OCI-M2 (cell line): ENCODE results near the gene RPUSD1.

Source experiments
- DNase-seq: peaks from one replicate; lab custom pipeline; 2025; ENCODE audit not compliant: unreplicated experiment; lab: John Stamatoyannopoulos, UW

Gene RPUSD1

GRCh38 chr16:819336-820043, 31.3 kb upstream of the RPUSD1 start:
- no peak for DNase-seq

DNA sequence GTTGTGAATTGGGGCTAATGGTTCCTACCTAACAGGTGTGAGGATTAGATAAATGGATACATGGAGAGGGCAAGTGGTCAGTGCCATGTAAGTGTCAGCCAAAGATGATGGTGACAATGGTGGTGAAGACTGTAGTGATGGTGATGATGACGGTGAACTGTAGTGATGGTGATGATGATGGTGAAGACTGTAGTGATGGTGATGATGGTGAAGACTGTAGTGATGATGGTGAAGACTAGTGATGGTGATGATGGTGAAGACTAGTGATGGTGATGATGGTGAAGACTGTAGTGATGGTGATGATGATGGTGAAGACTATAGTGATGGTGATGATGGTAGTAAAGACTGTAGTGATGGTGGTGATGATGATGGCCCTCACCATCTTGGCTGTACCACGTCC, 30.4 kb upstream of the RPUSD1 start:
- no peak for DNase-seq

GRCh38 chr16:818132-818531, 30.0 kb upstream of the RPUSD1 start:
- no peak for DNase-seq

DNA sequence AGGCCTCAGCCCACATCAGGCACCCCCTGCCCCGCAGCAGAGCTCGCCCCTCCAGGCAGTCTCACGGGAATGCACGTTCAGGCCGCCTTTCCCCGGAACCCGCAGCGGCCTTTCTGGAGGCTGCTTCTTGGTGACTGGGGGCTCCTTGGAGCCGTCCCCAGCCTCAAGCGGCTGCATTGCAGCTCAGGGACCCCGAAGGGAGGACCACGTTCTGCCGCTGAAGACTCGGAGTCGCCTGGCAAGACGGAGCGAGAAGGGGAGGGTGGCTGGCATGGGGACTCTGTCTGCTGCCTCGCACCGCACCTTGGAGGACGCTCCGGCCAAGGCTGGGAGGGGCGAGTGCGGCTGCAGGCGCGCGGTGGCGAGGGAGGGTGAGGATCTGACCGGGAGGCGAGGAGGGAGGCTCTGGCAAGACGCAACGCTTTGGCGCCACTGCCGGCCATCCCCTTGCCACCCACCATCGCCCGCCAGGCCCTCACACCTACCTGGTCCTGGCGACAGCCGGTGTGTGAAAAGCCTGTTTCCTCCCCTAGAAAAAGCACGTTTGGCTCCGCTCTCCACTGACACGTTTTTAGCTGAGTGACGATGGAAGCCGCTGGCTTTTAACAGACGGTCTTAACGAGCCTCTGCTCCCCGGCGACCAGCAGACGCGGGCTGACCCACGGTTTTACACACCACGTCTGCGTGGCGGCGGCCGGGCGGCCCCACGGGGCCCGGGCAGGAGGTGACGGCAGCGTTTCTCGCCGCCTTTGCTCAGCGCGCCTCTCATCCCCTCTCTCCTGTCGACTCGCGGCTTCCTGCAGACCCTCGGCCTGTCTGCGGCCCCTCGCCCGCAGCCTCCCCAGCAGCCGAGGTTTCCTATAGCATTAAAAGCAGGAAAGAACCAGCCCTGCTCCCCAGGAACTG, 29.1 kb upstream of the RPUSD1 start:
- no peak for DNase-seq

- DNase-seq = no peak
Observed at GRCh38 chr16:815861-816260, 27.7 kb upstream of the RPUSD1 start.

- DNase-seq = no peak
Observed at GRCh38 chr16:814974-815373, 26.8 kb upstream of the RPUSD1 start.

GRCh38 chr16:813916-814412, 25.8 kb upstream of the RPUSD1 start:
- DNase-seq = no peak

DNA sequence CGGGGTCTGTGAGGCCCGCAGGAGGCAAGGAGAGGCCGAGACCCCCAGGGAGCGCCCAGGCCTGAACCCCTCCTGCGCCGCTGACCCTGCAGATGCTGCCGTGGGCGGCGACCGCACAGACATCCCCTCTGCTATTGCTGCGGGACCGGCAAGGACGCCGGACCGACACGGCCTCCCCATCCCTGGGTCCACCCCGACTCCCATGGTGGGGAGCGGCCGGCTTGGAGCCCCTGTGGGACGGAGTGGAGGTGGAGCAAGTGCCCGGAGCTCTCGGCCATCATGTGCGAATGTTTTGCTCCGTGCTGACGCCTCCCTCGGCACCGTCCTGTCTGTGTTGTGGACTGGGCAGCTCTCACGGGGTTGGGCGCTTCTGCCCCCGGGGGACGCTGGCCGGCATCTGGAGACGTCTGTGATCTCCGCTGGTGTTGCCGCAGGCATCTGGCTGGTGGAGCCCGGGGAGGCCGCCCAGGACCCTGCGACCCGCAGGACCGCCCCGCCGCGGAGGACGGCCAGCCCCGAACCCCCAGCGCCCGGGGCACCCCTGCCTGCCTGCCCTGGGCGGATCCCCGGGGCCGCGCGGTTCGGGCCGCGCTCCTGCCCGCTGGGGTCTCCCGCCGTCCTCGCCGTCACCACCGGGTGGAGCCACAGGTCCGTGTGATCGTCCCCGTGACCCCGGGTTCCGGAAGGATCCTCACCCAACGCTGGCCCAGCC, 25.2 kb upstream of the RPUSD1 start:
- DNase-seq = no peak

DNA sequence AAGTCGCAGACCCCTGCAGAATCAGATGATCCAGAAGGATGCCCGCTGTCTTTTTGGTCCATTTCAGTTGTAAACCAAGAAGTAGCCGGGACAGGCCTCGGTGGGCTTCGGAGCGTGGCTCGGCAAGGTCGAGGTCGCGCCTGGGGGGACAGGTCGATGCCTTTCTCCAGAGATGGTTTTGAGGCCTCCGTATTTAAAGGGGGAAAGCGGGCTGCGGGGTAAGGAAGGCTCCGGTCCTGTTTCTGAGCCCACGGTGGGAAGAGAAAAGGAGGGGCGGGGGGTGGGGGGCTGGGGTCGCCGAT, 19.9 kb upstream of the RPUSD1 start:
- DNase-seq = no peak

GRCh38 chr16:807347-808084, 19.3 kb upstream of the RPUSD1 start:
- DNase-seq = peak; percentile 37

DNA sequence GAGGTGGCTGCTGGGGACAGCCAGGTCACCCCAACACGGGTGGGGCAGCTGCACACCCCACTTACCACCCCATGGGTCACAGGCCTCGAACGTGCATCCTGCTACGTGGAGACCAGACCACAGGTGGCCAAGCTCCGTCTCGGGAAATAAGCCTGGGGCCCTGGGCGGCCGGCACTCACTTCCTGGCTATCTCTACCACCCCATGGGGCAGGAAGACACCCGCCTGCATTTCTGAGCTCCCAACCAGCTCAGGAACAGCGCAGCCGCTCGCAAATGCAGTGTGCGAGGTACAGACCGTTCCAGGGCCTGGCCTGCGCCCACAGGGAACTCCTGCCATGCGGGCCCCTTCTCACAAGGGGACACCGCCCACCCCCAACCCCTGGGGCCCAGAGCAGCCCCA, 17.3 kb upstream of the RPUSD1 start:
- DNase-seq = no peak

DNA sequence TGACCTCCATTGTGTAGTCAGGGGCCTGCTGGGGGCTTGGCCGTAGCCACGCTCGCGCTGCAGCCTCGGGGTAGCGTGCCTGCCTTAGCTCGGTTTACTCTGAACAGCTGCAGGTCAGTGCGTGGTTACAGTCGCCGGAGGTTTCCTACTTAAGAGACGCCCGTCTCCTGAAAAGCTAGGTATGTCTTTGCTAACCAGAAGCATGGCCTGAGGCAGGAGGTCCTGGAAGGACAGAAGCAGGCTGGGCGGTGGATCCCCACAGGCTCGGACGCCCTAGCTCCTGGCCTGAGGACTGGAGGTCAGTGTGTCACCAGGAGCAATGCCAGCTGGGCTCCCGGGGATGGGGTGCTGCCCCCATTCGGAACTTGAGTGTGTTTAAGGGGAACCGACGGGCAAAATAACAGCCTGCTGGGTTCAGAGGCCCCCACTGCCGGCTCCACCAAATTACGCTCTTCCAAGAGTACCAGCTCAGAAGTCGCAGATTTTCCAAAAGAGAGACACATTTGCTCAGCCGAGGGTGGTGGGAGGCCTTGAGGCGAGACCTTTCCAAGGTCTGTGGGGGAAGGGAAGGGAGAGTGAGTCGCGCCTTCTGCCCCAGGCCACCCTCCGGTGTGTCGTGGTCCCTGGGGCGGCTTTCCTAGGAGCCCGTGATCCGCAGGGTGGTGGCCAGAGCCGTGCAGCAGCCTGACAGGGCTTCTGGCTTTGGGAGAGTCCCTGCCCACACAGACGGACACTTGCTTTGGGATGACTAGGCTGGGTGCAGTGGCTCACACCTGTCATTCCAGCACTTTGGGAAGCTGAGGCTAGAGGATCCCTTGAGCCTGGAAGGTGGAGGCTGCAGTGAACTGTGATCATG, 16.2 kb upstream of the RPUSD1 start:
- no peak for DNase-seq

DNA sequence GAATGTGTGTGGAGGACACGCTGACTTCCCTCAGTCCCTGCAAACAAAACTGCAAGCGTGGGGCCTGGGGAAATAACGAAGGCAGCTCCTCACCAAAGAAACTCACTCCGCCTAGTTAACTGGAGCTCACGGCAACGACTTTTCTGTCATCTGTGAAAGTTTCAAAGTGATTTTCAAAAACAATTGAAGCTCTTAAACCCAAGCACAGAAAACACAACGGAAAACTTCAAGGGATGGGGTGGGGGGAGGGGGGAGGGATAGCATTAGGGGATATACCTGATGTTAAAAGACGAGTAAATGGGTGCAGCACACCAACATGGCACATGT, 15.5 kb upstream of the RPUSD1 start:
- no peak for DNase-seq

- DNase-seq = no peak
Observed at GRCh38 chr16:802914-803753, 15.0 kb upstream of the RPUSD1 start.

- no peak for DNase-seq
Observed at GRCh38 chr16:802461-802860, 14.3 kb upstream of the RPUSD1 start.

- no peak for DNase-seq
Observed at GRCh38 chr16:801584-802363, 13.6 kb upstream of the RPUSD1 start.

DNA sequence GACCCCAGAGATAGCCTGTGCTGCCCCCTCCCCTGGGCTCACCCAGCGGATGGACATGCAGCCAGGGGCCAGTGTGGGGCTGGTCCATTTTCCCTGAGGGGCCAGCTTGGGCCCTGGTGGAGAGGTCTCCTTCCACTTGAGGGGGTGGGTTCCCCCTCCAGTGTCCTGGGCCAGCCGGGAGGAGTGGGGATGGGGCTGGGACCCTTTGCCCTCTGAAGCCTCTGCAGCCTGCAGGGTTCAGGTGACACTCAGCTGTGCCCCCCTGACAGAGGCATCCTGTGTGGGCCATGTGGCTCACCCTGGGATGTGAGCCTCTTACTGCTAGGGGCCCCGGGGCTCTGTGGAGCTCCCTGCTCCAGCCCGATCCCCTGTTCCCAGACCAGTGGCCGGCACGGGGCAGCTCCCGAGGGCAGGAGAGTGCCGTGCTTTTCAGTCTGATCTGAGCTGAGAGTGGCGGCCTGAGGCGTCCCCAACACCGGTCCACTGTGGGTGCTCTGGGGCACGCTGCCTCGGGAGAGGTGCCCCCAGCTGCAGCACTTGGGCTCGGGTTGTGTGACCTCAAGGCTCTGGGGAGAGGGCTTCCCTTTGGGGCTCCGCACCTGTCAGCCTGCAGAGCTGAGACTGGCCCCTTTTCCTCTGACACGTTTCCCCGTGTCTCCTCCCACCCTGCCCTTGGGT, 12.8 kb upstream of the RPUSD1 start:
- DNase-seq = no peak
